ENCODE data around the gene PTTG1.

The PTTG1 gene

GRCh38 chr5:160456480-160457177 is 35.0 kb downstream of the PTTG1 start:
- DNase-seq: no peak

GRCh38 chr5:160457252-160457651 is 35.6 kb downstream of the PTTG1 start:
- DNase-seq: no peak

GRCh38 chr5:160458806-160459800 is 37.4 kb downstream of the PTTG1 start:
- DNase-seq: no peak

- no peak for DNase-seq
Observed at GRCh38 chr5:160460377-160461049, 38.9 kb downstream of the PTTG1 start.

- no peak for DNase-seq
Observed at GRCh38 chr5:160461378-160461777, 39.7 kb downstream of the PTTG1 start.

GRCh38 chr5:160462167-160462566 is 40.5 kb downstream of the PTTG1 start:
- peak; percentile 44 for DNase-seq

GRCh38 chr5:160463227-160463626 is 41.6 kb downstream of the PTTG1 start:
- DNase-seq: no peak

GRCh38 chr5:160463740-160464465 is 42.2 kb downstream of the PTTG1 start:
- peak; percentile 4 for DNase-seq

- DNase-seq: no peak
Observed at GRCh38 chr5:160464466-160464797, 42.8 kb downstream of the PTTG1 start.

GRCh38 chr5:160466116-160466515 is 44.5 kb downstream of the PTTG1 start:
- DNase-seq: no peak

- DNase-seq: no peak
Observed at GRCh38 chr5:160466889-160467554, 45.4 kb downstream of the PTTG1 start.

- DNase-seq: no peak
Observed at GRCh38 chr5:160467555-160468362, 46.1 kb downstream of the PTTG1 start.

- DNase-seq: no peak
Observed at GRCh38 chr5:160468363-160468975, 46.8 kb downstream of the PTTG1 start.

GRCh38 chr5:160469156-160470144 is 47.8 kb downstream of the PTTG1 start:
- no peak for DNase-seq

GRCh38 chr5:160470437-160471361 is 49.0 kb downstream of the PTTG1 start:
- no peak for DNase-seq

GRCh38 chr5:160471761-160472160 is 50.1 kb downstream of the PTTG1 start:
- no peak for DNase-seq

- no peak for DNase-seq
Observed at GRCh38 chr5:160472482-160472881, 50.8 kb downstream of the PTTG1 start.

GRCh38 chr5:160473681-160474080 is 52.0 kb downstream of the PTTG1 start:
- DNase-seq: no peak
